HG03159 (cell line): Measurements from ENCODE around the gene MAGOH.

Experiments used
- ATAC-seq: cut with Tn5 transposase; IDR thresholded peaks from one replicate; pipeline ENCODE4 v1.9.1; 2021; ENCODE audit warnings: mild to moderate bottlenecking, moderate library complexity; ENCODE audit not compliant: unreplicated experiment

The MAGOH gene

DNA sequence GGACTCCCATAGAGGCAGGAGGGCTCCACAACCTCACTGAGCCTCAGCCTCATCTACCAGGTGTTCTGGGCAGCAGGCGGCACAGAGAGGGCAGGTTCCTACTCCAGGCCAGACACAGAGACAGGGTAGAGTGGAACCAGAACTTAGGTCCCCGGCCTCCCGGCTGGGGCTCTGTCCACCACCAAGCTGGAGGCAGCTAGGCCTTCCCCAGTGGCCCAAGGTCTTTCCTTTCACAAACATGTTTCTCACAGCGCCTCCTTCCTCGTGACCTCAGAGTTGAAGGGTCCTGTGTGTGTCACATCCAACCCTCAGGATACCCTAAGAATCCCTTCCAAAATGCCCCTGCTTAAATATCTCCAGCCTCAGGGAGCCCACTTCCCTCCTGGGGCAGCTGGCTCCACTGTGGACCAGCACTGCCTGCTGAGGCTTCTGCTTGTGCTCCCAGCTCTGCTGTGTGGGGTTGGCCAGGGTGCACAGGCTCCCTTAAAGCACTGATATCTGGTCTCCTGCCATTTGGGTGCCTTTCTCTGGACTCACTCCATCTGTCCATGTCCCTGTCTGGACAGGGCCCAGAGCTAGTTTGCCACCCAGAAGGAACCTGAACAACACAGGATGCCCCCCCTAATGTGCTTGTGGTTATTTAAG is 33.2 kb upstream of the MAGOH start:
- no peak for ATAC-seq

GRCh38 chr1:53270873-53271272 is 32.6 kb upstream of the MAGOH start:
- ATAC-seq: no peak

- ATAC-seq: no peak
Measured at GRCh38 chr1:53270107-53270506, 31.8 kb upstream of the MAGOH start.

DNA sequence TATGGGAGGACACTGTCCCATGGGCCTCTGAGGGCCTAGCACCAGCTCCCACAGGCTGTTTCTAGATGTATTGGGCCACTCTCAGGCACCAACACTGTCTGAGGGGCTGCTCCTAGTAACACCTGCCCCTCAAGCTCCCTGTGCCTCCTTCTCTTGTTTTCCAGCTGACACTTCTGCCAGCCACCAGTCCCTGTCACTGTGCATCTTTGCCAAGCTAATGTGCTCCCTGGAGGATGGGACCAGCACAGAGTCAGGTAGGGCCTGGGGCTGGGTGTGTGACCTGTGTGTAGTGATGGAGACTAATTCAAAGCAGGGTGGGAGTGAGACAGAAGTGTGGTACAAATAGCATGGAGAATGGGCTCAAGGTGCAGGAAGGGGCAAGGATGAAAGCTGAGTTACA is 29.4 kb upstream of the MAGOH start:
- no peak for ATAC-seq

GRCh38 chr1:53266038-53266437 is 27.7 kb upstream of the MAGOH start:
- ATAC-seq: no peak

GRCh38 chr1:53265581-53265980 is 27.3 kb upstream of the MAGOH start:
- ATAC-seq: no peak

- ATAC-seq: no peak
Measured at GRCh38 chr1:53264048-53264447, 25.7 kb upstream of the MAGOH start.

DNA sequence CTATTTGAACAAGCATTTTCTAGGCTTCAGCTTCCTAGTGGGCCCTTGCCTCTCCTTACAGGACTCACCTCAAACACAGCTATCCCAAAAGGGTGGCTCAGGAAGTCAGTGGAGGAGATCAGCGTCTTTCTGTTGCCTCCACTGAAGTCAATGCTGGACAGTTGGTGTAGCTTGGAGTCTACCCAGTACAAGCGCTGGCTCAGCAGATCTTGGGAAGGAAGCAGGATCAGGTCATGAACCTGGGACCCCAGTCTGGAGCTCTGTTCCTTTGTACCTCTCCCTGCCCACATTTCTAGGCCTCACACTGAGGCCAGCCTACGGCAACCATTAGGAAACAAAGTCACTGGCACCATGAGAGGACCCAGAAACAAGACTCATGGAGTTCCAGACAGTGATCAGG is 23.7 kb upstream of the MAGOH start:
- no peak for ATAC-seq

DNA sequence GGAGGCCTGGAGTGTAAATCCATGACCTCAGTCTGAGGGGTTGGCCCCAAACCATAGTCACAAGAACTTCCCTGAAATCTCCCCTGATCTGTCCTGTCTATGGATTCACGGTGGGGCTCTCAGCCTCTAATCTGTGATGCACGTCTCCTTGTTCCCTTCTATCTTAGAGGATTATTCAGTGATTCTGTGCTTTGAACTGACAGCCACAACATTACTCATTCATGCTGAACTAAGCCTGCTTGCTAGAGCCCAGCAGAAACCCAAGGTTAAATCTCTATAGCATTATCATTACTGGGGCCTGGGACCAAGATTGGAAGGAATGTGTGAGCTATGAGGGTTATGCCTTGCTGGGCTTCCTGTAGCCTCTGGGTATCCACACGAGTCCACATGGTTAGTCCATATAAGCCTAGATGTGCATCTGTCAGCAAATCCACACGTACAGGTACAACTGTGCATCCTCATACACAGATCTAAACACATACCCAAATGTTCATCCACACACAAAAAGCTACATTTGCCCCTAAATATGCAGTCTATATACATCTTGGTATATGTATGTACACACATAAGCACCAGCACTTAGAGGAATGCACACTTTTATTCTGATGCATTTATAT is 22.4 kb upstream of the MAGOH start:
- ATAC-seq: no peak

DNA sequence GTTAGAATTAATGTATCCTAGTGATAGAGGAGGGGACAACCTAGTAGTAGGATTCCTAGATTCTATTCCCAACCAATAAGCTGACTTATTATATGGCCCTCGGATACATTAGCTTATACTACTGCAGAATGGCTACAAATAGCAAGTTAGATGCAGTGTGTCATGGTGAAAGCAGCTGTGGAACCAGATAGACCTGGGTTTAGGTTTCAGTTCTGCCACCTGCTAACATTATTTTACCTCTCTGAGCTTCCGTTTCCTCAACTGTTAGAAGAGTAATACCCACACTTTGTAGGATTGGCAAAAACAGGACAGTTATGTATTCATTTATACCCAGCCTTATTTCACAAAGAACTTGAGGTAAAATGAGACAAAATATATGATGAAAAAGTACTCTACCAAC is 21.6 kb upstream of the MAGOH start:
- peak; percentile 80 for ATAC-seq

- no peak for ATAC-seq
Measured at GRCh38 chr1:53258216-53258615, 19.9 kb upstream of the MAGOH start.

DNA sequence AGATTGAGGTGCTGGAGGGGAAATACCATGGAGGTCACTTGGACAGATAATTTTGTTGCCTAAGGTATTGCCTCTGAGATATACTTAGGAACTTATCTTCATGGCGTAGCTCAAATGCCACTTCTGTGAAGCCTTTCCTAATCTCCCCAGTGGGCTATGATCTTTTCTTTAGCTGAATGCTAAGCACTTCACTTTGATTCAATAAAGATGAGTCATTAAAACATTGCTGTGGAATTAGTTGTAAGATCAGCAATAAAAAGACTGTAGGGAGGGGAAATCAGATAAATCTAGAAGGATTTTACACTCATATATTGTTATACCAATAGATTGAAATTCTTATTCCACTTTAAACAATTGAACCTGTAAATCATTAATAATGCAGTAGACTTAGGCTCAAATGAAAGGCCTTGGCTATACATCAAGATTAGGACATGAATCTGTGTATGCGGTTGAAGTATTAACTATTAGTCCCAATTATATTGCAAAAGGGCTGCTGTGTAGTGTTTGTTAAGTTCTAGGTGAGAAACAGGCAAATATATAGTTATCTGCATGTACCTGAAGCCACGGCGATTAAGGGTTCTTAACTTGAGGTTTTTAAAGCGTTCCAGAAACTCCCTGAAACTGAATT is 19.2 kb upstream of the MAGOH start:
- no peak for ATAC-seq

- ATAC-seq: no peak
Measured at GRCh38 chr1:53256511-53257453, 18.5 kb upstream of the MAGOH start.

DNA sequence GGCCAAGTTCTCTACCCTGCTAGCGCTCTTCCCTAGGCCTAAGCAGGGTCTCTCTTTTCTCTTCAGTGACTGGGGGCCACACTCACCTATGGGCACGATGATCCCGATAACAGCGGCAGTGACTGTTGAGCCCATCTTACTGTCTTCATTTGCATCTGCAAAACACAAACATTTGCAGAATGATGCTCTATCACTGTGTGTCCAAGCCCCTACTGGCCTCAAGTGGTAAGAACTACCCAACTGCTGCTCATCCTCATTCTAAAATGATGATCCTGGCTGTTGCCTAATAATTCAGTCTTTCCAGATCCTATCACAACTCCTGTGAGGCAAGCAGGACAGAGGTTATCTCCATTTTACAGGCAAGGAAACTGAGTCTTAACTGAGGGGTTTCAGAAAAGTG is 16.7 kb upstream of the MAGOH start:
- no peak for ATAC-seq

DNA sequence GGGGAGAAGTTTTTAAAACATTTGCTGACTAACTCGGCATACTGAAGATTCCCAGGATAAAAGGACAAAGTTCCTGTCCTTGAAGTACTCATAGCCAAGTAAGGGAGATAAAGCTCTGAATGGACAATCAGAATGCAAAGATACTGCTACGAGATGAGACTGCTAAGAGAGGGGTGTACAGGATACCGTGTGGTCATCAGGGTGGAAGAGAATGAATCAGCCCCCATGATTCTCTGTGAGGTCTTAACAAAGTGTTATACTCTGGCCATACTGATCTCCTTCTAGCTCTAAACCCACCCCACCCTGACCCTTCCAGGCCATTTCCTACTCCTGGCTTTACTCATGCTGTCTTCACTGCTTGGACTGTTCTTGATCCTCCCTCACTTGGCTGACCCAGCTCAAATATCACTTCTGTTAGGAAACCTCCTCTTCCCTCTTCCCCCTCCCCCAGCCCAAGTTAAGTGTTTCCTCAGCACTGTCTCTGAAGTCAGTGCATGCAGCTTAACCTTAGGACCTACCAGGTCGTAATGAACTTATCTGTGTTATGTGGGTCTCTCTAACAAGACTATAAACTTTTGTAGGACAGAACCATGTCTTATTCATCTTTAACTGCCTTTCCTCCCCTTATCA is 15.8 kb upstream of the MAGOH start:
- ATAC-seq: no peak

- no peak for ATAC-seq
Measured at GRCh38 chr1:53250325-53250724, 12.0 kb upstream of the MAGOH start.

DNA sequence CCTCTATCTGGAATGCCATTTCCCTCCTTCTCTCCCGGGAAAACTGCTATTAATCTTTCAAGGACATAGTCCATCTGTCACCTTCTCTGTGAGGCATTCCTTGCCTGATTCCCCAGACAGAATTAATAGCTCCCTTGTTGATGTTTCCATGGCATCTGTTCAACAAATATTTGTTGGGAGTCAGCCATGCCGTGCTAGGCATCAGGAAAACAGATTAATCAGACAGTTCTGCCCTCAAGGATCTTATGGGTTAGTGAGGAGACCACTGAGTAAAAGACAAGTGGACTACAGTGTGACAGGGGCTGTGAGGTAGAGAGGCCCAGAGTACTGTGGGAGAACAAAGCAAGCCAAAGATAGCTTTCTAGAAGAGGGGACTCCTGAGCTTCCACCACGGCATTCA is 11.4 kb upstream of the MAGOH start:
- no peak for ATAC-seq

GRCh38 chr1:53246261-53247134 is 8.2 kb upstream of the MAGOH start:
- no peak for ATAC-seq

- no peak for ATAC-seq
Measured at GRCh38 chr1:53244141-53244540, 5.8 kb upstream of the MAGOH start.

DNA sequence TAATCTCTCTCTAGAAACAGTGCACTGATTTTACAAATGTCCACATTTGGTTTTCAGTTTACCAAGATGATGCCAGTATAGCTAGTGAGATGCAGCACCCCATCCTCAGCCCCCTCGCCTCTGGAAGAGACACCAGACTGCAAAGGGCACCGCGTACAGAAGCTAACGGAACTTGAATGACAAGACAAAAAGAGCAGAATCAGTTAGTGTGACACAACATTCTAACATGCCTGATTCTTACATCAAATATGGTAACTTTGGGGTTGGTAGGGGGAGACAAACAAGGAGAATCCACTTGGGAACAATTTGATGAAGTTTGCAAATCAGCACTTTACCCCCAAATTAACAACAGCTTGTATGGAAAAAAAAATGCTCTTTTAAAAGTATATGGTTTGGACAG is 4.1 kb upstream of the MAGOH start:
- ATAC-seq: no peak
